ENCODE measurements around the gene DGKD.

The DGKD gene

GRCh38 chr2:233441161-233442027 is 87.1 kb downstream of the DGKD start:
- DNase-seq (ENCODE audit: extremely low read depth in 1 of 2, low read depth in 1 of 2): no peak

- DNase-seq (ENCODE audit: extremely low read depth in 1 of 2, low read depth in 1 of 2): no peak
Measured at GRCh38 chr2:233442028-233442310, 87.7 kb downstream of the DGKD start.

- DNase-seq (ENCODE audit: extremely low read depth in 1 of 2, low read depth in 1 of 2): peak; percentile 39 to 71
Measured at GRCh38 chr2:233443511-233444183, 89.4 kb downstream of the DGKD start.

GRCh38 chr2:233444501-233444900 is 90.2 kb downstream of the DGKD start:
- DNase-seq (ENCODE audit: extremely low read depth in 1 of 2, low read depth in 1 of 2): no peak

GRCh38 chr2:233445152-233445830 is 91.0 kb downstream of the DGKD start:
- DNase-seq (ENCODE audit: extremely low read depth in 1 of 2, low read depth in 1 of 2): no peak

GRCh38 chr2:233446121-233446520 is 91.8 kb downstream of the DGKD start:
- DNase-seq (ENCODE audit: extremely low read depth in 1 of 2, low read depth in 1 of 2): no peak

- DNase-seq (ENCODE audit: extremely low read depth in 1 of 2, low read depth in 1 of 2): no peak
Measured at GRCh38 chr2:233446606-233447305, 92.5 kb downstream of the DGKD start.

- DNase-seq (ENCODE audit: extremely low read depth in 1 of 2, low read depth in 1 of 2): no peak
Measured at GRCh38 chr2:233447506-233448219, 93.4 kb downstream of the DGKD start.

GRCh38 chr2:233448220-233448559 is 93.9 kb downstream of the DGKD start:
- DNase-seq (ENCODE audit: extremely low read depth in 1 of 2, low read depth in 1 of 2): no peak

GRCh38 chr2:233448575-233448974 is 94.3 kb downstream of the DGKD start:
- no peak for DNase-seq (ENCODE audit: extremely low read depth in 1 of 2, low read depth in 1 of 2)

GRCh38 chr2:233449081-233449901 is 95.0 kb downstream of the DGKD start:
- DNase-seq (ENCODE audit: extremely low read depth in 1 of 2, low read depth in 1 of 2): no peak

- DNase-seq (ENCODE audit: extremely low read depth in 1 of 2, low read depth in 1 of 2): no peak
Measured at GRCh38 chr2:233449921-233450863, 95.9 kb downstream of the DGKD start.

GRCh38 chr2:233450864-233451575 is 96.7 kb downstream of the DGKD start:
- DNase-seq (ENCODE audit: extremely low read depth in 1 of 2, low read depth in 1 of 2): no peak

- no peak for DNase-seq (ENCODE audit: extremely low read depth in 1 of 2, low read depth in 1 of 2)
Measured at GRCh38 chr2:233451950-233452349, 97.7 kb downstream of the DGKD start.

- no peak for DNase-seq (ENCODE audit: extremely low read depth in 1 of 2, low read depth in 1 of 2)
Measured at GRCh38 chr2:233453111-233453915, 99.0 kb downstream of the DGKD start.

GRCh38 chr2:233453916-233454315 is 99.6 kb downstream of the DGKD start:
- no peak for DNase-seq (ENCODE audit: extremely low read depth in 1 of 2, low read depth in 1 of 2)

GRCh38 chr2:233455006-233455405 is 100.7 kb downstream of the DGKD start:
- no peak for DNase-seq (ENCODE audit: extremely low read depth in 1 of 2, low read depth in 1 of 2)
